GM18951 (cell line): ENCODE data around the gene CNOT9.

Source experiments
- POLR2A ChIP-seq: IDR thresholded peaks from 4 replicates; pipeline ENCODE4 v1.6.1; 2011; ENCODE audit warnings: mild to moderate bottlenecking; ENCODE audit not compliant: insufficient read length, insufficient read depth; ENCODE audit errors: extremely low read depth
- in situ Hi-C: fragments of 300-500 bp; cut with MboI; formaldehyde crosslinking; loops from one replicate; pipeline ENCODE4 v1.12.0; 2022; ENCODE audit warnings: low sequenced_read_pairs, mixed read lengths, inconsistent platforms; ENCODE audit not compliant: unreplicated experiment

Gene CNOT9

GRCh38 chr2:218642786-218643185, 74.1 kb downstream of the CNOT9 start:
- in situ Hi-C loops, result no loop called here
- no peak for TF ChIP-seq POLR2A

- no peak for TF ChIP-seq POLR2A
- in situ Hi-C loops, result no loop called here
Observed at GRCh38 chr2:218643751-218644310, 75.2 kb downstream of the CNOT9 start.

- TF ChIP-seq POLR2A, result no peak
- in situ Hi-C loops, result loop anchor here (5.0 kb wide), 1 partner anchor 227 kb away; the partner anchor contains the start of gene VIL1
Observed at GRCh38 chr2:218644721-218645120, 76.1 kb downstream of the CNOT9 start.

DNA sequence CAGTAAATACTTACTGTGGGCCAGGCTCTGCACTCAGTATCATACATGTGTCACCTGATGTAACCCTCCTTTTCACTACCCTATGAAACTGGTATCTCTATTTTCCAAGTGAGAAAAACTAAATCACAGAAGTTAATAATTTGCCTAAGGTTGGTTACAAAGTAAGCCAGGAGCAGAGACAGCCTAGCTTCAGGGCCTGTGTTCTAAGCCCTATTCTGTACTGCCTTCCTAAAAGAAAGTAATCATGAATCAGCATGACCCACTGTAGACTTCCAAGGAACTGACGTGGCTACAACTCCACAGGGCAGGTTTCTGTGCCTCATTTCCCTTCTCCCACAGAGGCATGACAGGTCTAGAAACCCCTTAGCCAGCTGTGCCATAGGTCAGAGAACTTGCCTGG, 76.5 kb downstream of the CNOT9 start:
- in situ Hi-C loops, result loop anchor here (5.0 kb wide), 1 partner anchor 228 kb away; the partner anchor contains the start of gene VIL1
- no peak for TF ChIP-seq POLR2A
